Measurements from ENCODE around the gene PRR30.

DNA sequence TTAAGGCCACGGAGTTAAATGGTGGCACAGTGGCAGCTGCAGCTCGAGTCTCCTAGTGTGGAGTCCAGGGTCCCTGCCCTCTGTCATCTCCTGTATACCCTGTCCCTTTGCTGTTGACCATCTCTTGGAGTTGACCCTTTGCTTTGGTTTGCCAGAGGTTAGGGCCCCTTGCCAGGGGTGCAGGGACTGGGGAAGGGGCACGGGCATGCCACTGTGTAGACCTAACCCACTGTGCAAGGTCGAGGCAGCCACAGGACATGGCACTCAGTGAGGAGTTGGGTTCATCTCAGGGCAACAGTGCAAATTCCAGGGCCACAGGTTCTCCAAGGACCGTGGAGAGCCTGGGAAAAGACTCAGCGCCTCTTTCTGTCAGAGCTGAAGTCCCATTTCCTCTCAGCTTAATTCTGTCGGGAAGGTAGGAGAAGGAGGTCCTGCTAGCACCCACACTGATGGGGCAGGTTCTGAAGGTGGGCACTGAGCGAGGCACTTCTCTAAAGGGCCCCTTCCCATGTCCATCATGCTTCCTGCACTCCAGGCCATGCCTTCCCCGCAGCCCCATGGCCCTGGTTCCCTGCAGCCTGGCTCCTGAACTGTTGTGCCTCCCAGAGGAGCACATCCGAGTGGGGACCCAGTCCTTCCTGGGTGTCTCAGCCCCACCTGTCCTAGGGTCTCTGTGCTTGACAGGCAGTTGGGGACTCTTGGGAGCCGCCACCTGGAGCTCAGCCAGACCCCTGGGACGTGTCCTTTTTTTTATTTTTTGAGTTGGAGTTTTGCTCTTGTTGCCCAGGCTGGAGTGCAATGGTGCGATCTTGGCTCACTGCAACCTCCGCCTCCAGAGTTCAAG, 49.9 kb downstream of the PRR30 start:
- TF ChIP-seq, protein P1, sequence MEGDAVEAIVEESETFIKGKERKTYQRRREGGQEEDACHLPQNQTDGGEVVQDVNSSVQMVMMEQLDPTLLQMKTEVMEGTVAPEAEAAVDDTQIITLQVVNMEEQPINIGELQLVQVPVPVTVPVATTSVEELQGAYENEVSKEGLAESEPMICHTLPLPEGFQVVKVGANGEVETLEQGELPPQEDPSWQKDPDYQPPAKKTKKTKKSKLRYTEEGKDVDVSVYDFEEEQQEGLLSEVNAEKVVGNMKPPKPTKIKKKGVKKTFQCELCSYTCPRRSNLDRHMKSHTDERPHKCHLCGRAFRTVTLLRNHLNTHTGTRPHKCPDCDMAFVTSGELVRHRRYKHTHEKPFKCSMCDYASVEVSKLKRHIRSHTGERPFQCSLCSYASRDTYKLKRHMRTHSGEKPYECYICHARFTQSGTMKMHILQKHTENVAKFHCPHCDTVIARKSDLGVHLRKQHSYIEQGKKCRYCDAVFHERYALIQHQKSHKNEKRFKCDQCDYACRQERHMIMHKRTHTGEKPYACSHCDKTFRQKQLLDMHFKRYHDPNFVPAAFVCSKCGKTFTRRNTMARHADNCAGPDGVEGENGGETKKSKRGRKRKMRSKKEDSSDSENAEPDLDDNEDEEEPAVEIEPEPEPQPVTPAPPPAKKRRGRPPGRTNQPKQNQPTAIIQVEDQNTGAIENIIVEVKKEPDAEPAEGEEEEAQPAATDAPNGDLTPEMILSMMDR (IDR thresholded peaks at IDR 0.05; ENCODE audit: low read depth, low read length), result no peak
- TF ChIP-seq POLR2A (IDR thresholded peaks at IDR 0.05; ENCODE audit: extremely low read depth, insufficient read length), result no peak

Data from NB4 (cell line).